Superior temporal gyrus (tissue), 1 donor: ENCODE data around the gene GJB6.
"Not testable (repeated sequence)": the region's sequence is repeated elsewhere in the genome, so short reads cannot be mapped to it uniquely, and the experiment has no call there.

Experiments
- DNase-seq: peaks from one replicate; pipeline ENCODE4 v3.0.0-alpha.2; 2016; ENCODE audit errors: extremely low spot score

GJB6 gene

DNA sequence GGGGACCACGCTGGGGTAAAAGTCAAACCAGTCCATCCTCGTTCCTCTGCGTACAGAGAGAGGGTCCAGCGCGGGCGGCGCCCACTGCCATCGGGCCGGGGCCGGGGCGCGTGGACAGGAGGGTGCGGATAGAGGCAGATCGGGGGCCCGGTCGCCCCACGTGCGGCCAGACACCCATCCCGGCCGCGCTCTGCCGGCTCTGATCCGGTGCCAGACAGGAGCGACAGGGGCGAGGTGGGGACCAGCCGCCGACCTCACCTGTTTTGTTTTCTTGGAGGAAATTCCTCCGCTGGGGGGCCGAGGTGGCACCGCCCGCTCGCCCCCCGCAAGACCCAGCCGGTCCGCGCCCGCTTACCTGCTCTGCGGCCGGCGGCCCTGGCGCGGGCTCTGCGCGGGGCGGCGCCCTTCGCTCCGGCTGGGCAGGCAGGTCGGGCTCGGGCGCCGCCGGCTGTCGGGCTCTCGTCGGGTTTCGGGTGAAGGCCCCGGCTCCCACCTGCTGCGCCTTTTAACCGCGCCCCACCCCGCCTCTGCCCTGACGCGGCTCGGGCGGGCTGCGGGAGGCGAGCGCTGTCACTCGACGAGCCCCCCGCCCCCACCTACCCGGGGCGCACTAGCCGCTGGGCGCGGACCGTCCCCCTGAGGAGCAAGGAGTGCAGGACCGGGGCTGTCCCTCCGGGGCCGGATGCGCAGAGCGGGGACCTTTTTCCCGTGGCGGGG is at the start of gene GJB6:
GJB6 (minus strand) TSS at position 481 of the 717 bp plus-strand sequence. CDS start 8,839 bp downstream, outside the sequence.
- no peak for DNase-seq

DNA sequence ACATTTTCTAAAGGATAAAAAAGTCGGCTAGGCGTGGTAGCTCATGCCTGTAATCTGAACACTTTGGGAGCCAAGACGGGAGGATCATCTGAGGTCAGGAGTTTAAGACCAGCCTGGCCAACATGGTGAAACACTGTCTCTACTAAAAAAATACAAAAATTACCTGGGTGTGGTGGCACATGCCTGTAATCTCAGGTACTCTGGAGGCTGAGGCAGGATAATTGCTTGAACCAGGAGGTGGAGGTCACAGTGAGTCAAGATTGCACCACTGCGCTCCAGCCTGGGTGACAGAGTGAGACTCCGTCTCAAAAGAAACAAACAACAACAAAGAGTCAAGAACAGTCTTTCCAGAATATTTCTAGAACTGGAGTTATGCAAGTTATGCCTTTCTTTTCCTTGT is 44.8 kb upstream of the GJB6 start:
- not testable (repeated sequence) for DNase-seq

DNA sequence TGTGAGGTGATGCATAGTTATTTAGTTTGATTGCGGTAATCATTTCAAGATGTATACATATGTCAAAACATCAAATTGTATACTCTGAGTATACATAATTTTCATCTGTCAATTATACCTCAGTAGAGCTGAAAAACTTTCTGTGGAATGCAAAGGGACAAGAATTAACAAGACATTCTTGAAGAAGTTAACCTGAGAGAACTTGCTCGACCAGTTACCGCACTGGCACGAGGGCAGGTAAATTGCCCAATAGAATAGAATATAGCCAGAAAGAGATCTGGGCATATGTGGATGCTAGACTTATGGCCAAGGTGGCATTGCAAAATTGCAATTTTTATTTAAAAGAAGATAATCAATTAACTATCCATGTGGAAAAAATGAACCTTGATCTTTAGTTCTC is 42.3 kb upstream of the GJB6 start:
- no peak for DNase-seq

- no peak for DNase-seq
Observed at GRCh38 chr13:20272588-20273171, 40.6 kb upstream of the GJB6 start.

DNA sequence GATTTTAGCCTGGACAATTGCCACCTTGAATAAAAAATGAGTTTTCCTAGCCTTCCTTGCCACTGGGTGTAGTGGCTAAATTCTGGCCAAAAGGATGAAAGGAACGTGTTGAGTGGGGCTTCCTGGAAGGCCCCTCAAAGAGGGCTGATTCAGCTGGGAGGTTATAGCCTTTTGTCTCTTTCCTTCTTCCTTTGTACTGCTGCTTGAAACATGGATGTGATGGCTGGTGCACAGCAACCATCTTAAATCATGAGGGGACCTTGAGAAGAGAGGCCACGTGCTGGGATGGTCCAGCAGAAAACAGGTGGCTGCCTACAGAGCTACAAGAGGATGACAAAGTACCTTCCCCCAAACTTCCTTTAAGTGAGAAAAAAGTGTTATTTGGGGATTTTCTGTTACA is 40.0 kb upstream of the GJB6 start:
- no peak for DNase-seq

DNA sequence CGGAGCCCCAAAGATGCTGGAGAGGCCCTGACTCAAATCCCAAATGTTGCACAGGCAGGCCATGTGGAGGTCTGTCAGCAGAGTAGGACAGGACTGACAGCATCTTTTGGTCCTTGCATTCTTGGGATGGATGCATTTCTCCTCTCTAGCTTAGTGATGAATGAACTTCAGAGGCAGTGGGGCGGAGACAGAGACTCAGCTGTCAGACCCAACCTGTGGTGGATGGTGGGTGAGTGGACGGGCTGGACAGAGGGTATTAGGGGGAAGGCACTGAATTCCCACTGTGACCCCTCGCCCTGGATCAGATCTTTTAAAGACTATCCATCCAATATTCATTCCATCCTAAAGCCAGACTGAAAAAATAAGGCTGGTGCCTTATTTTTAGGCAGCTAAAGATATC is 39.3 kb upstream of the GJB6 start:
- DNase-seq, result no peak

- DNase-seq, result no peak
Observed at GRCh38 chr13:20270163-20270865, 38.2 kb upstream of the GJB6 start.

DNA sequence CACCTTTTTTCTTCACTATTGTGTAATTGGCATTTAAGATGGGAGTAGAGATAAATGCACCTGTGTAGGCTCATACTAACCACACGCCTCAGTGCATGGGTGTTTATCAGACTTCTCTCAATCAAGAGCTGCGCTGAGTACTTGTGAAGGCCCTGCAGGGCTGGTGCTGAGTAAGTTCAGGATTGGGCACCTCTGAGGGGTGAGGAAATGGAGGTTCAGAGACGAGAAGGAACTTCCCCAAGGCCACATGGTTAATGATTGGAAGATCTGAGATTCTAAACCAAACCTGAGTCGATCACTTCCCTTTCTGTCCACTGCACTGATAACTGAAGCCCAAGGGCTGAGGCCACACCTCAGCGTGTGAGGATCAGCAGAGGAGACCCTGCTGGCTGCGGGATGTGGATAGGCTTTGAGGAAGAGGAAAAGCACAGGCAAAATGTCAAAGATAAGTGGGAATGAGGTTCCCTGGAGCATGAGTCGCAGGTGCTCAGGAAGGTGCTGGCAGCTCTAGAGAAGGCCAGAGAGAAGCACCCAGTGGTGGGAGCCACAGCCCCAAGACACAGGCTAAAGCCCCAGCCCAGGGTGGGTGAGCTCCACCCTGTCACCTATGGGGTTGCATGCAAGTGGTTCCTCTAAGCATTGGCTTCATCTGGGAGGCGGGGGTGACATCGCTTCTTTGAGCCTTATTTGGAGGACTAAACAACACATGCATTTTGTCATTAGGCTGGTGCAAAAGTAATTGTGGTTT is 32.3 kb upstream of the GJB6 start:
- no peak for DNase-seq

DNA sequence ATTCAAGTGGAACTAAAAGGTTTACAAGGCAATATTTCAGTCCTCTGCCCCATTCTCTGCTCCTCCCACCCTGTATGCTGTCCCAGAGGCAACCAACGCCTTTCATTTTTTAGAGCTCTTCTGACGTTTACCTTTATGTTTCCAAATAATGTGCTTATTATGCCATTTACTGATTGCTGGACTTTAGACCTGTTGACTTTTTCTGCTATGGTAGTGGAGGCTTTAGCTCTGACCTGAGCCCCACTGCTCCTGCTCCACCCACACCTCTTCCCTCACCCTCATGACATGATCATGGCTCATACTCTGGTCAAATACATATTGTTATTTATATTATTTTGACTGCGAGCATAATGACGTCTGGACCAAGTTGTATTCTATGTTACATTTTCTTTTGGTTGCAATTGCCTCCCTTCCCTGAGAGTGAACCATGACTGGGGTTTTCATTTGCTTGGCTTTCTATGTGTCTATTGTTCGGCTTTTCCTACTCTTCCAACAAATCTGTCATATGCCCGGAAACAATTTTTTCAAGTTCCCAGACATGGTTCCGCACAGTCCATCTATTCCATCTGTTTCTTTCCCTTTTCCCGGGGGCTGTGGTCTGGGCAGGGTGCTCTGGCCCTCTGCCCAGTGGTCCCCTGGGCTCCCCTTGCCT is 31.4 kb upstream of the GJB6 start:
- no peak for DNase-seq

DNA sequence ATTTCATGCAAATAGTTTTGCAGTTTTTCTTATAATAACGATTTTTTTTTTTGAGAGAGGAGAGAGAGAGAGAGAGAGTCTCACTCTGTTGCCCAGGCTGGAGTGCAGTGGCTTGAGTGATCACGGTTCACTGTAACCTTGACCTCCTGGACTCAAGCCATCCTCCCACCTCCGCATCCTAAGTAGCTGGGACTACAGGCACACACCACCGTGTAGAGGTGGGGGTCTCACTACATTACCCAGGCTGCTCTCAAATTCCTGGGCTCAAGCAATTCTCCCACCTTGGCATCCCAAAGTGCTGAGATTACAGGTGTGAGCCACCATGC is 26.8 kb upstream of the GJB6 start:
- no peak for DNase-seq

- DNase-seq, result no peak
Observed at GRCh38 chr13:20258208-20258962, 26.3 kb upstream of the GJB6 start.

DNA sequence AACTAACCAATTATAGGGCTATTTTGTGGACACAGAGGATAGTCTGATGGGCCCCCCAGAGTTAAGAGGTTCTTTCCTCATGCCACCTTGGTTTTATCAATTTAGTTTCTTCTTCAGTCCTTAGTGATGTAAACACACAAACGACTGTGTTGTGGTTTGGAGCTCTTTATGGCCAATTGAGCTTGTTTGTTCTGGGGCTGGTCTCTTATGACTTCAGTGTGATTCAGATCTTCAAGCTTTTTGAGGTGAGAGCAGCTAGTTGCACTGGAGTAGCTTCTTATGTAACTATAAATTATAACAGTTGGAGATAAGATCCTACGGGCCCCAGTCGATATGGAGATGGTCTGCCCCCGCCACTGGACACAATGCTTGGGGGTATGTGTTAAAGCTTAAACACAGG is 22.0 kb upstream of the GJB6 start:
- DNase-seq, result no peak

- DNase-seq, result no peak
Observed at GRCh38 chr13:20249913-20250312, 17.8 kb upstream of the GJB6 start.

GRCh38 chr13:20247963-20248362 is 15.8 kb upstream of the GJB6 start:
- no peak for DNase-seq

GRCh38 chr13:20247403-20247802 is 15.3 kb upstream of the GJB6 start:
- no peak for DNase-seq

GRCh38 chr13:20241593-20241992 is 9.5 kb upstream of the GJB6 start:
- DNase-seq, result no peak

GRCh38 chr13:20239748-20240147 is 7.6 kb upstream of the GJB6 start:
- DNase-seq, result no peak

DNA sequence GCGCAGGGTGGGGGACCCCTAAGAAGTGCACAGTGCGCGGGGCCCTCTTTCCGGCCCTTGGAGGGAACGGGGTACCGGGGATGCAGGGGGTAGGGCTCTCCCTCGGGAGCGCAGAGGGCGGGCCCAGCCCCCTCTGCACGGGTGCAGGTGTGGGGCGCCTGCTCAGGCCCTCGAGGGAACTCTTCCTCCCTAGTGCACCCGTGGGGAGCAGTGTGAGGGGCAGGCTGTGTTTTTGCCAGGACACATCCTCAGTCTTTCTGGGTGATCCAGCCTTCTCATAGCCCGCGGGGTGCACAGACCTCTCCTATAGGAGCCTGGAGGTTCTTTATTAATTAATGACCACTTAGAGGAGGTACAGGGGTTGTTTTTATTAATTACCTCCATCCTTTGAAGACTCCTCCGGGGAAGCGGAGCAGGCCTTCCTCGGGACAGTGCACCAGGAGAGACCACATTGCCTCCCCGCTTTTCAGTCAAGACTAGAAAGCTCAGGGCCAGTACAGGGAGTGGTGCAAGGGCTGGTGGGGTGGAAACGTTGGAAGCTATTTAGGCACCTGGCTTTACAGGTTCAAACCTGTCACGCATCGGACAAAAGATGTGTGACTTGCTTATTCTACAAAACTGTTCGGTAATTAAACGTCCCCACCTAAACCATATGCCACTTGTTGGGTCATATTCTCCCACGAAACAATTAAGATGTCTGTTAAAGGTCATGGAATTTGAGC is 598 bp upstream of the GJB6 start:
- DNase-seq, result no peak

DNA sequence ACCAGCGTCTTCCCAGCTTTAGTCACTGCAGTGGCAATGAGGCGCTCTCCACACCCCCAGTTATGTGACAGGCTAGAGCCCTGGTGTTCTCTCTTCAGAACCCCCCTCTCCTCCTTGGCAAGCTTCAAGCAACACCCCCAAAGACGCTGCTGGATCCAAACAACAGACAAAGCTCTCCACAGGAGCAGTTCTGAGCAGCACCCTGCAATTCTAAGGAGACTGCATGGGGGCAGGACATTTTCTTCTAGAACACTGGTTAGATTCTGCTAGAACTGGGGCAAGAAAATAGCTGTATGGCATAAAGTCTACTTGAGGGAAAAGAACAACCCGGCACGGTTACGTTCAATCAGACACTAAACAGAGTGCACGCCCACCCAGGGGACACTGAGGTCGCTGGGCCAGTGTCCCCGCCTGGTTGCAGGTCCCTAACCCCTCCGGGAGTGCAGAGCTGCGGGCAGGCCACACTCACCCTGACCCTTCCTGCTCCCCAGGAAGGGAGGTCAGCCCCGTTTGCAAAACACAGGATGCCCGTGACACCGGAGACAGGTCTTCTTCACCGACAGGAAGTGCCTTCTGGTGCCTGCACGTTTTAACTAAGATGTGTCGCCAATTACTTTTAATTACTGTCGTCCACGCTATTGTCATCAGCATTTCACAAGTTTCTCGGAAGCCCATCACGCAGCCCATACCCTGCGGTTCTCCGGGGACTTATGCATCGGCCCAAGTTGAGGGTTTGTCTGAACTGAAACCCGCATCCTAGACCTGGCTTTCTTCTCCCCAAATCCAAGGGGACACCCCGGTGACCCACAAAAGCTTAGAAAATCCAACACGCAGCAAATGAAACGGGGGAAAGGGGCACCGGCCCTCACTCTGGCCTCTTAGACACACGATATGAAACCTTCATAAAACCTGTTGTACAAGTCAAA is 943 bp downstream of the GJB6 start:
- DNase-seq, result no peak

DNA sequence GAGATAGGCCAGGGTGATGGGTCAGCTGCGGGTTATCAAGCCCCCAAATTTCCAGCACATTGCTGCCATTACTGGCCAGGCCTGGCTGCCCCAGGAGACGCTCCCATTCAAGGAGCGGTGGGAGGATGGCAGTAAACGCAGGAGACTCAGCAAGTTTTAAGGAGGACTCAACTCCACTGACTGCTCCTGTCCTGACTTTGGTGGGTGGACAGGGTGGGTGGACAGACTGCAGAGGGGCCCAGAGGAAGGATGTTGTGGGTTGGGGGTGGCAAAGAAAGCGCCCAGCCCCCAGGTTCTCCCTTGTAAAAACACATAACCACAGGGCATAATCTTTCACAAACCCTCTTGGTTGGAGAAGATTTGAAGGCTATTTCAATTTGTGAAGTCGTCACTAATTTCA is 4.4 kb downstream of the GJB6 start:
- no peak for DNase-seq
